Right lobe of liver (tissue), 6 donors: Measurements from ENCODE around the gene SFSWAP. TPM values are rescaled to one million over a fixed set of nuclear protein-coding genes. Genes with fewer than 3 reads are reported as not detected.

Experiments
- ATAC-seq, 4 donors: fragments of 200-7000 bp; cut with Tn5 transposase; one replicate each; pipeline ENCODE4 v1.9.1; 2020; ENCODE audit warnings: mild to moderate bottlenecking in 4 of 4, moderate library complexity in 4 of 4
- DNase-seq, 3 donors: peaks; one replicate each; pipeline ENCODE4 v3.0.0-alpha.2; 2020
- H3K27ac ChIP-seq, 3 donors: fragments of 200-600 bp; one replicate each; pipeline ENCODE4 v1.8.0; 2022
- H3K27me3 ChIP-seq, 2 donors: fragments of 200-600 bp; one replicate each; pipeline ENCODE4 v1.8.0; 2022
- H3K36me3 ChIP-seq, 4 donors: fragments of 200-600 bp; sonication (generic) in 1 of 4; one replicate each; pipeline versions ENCODE4 v1.5.1 to v1.8.0; 2017 to 2022; ENCODE audit warnings: control low read depth in 1 of 4
- H3K4me1 ChIP-seq, 4 donors: fragments of 200-600 bp; sonication (generic) in 1 of 4; one replicate each; pipeline versions ENCODE4 v1.5.1 to v1.8.0; 2017 to 2022; ENCODE audit warnings: control low read depth in 1 of 4
- H3K4me3 ChIP-seq, 3 donors: fragments of 200-600 bp; one replicate each; pipeline ENCODE4 v1.8.0; 2022
- H3K9me3 ChIP-seq, 4 donors: fragments of 200-600 bp; sonication (generic) in 1 of 4; one replicate each; pipeline versions ENCODE4 v1.5.1 to v1.8.0; 2017 to 2022; ENCODE audit warnings: control low read depth in 1 of 4
- CTCF ChIP-seq, 4 donors: fragments of 200-600 bp in 3 of 4; fragments of 450-650 bp in 1 of 4; IDR thresholded peaks; one replicate each; pipeline versions ENCODE4 v1.5.1 to v1.8.0; 2016 to 2022; ENCODE audit warnings: antibody characterized with exemption in 4 of 4, mild to moderate bottlenecking in 2 of 4
- POLR2A ChIP-seq: fragments of 450-650 bp; IDR thresholded peaks from one replicate; pipeline ENCODE4 v1.6.1; 2017; ENCODE audit warnings: antibody characterized with exemption, mild to moderate bottlenecking
- WGBS: methylation state at CpG from one replicate; pipeline ENCODE4 v1.1.6; 2018; ENCODE audit warnings: low coverage, low lambda C conversion rate; ENCODE audit not compliant: insufficient coverage; ENCODE audit errors: missing lambda C conversion rate; 5-methylcytosine and 5-hydroxymethylcytosine counted together
- intact Hi-C, 2 donors: fragments of 100-400 bp; cut with DNase I; formaldehyde crosslinking; loops; one replicate each; pipeline versions ENCODE4 v1.11.2 to v1.14.1; 2022
- total RNA-seq, 6 experiments: library from RNA; depleted of rRNA in 2 of 6; stranded (reverse); fragments of >200 nt in 2 of 6; fragmentation: NEBNext Ultra II Directional in 3 of 6; extraction: Animal tissue kit (Norgen Biotek cat#: 25700) in 3 of 6; gene quantifications; one replicate each; pipeline versions ENCODE4 v1.1.0 to v1.2.4, GENCODE V29; 2016 to 2023
- donor health status: DM: no; HTN: yes; CAD: no.
- donor health status: DM: no; HTN: no; CAD: no.
- donor health status: DM: no; HTN: no; CAD: no.
- donor health status: DM: no; HTN: yes; CAD: no.
- donor health status: DM: no; HTN: yes; CAD: no.

SFSWAP gene
- total RNA-seq, 6 experiments from 2014 or later = 9.8 to 20.2 (median 13.1) TPM

- Histone ChIP-seq H3K4me1 (peaks cover 0 to 10% (median 0%) of the 10 kb centered on the region in 4 donors), H3K36me3 (no peaks in the 10 kb centered on the region), H3K27me3 (peaks cover 0 to 1% of the 10 kb centered on the region in 2 donors), H3K4me3 (no peak overlapping the region), H3K27ac (no peak overlapping the region), H3K9me3 (no peaks in the 10 kb centered on the region)
- DNase-seq (no peak), ATAC-seq (no peak)
- TF ChIP-seq CTCF (IDR thresholded peaks at IDR 0.05) (no peak), POLR2A (no peak)
- 66% methylated on average over 3 of the region's 20 CpGs for WGBS
- intact Hi-C loops = no loop called here
Observed at GRCh38 chr12:131834798-131835615, 124.1 kb downstream of the SFSWAP start.

GRCh38 chr12:131835616-131836171 is 124.8 kb downstream of the SFSWAP start:
- ATAC-seq (no peak), DNase-seq (no peak)

GRCh38 chr12:131836193-131836592 is 125.3 kb downstream of the SFSWAP start:
- H3K36me3 ChIP-seq = no peaks in the 10 kb centered on the region
- H3K4me3 ChIP-seq = no peak overlapping the region
- H3K4me1 ChIP-seq = no peaks in the 10 kb centered on the region
- no peak for DNase-seq
- WGBS = 60% methylated on average over 1 of the region's 3 CpGs
- ATAC-seq = no peak
- no peaks in the 10 kb centered on the region for H3K27me3 ChIP-seq
- intact Hi-C loops = no loop called here
- H3K27ac ChIP-seq = no peak overlapping the region
- H3K9me3 ChIP-seq = no peaks in the 10 kb centered on the region
- TF ChIP-seq POLR2A (no peak), CTCF (IDR thresholded peaks at IDR 0.05) (peak in 3 of 4 donors; percentile 11 to 45 (median 35))

More at GRCh38 chr12:131835616-131836171, 124.8 kb downstream of the SFSWAP start:
- Histone ChIP-seq H3K4me1 (peaks cover 0 to 3% (median 0%) of the 10 kb centered on the region in 4 donors), H3K9me3 (no peaks in the 10 kb centered on the region), H3K27me3 (no peaks in the 10 kb centered on the region), H3K36me3 (no peaks in the 10 kb centered on the region), H3K4me3 (no peak overlapping the region), H3K27ac (no peak overlapping the region)
- no peak for TF ChIP-seq POLR2A
- TF ChIP-seq CTCF (IDR thresholded peaks at IDR 0.05) = no peak
- WGBS = no CpG with 5 or more reads among the region's 7 CpGs
- intact Hi-C loops = no loop called here

GRCh38 chr12:131836714-131837397 is 126.0 kb downstream of the SFSWAP start:
- Histone ChIP-seq H3K36me3 (no peaks in the 10 kb centered on the region), H3K27me3 (no peaks in the 10 kb centered on the region), H3K4me1 (no peaks in the 10 kb centered on the region), H3K27ac (no peak overlapping the region), H3K4me3 (no peak overlapping the region), H3K9me3 (no peaks in the 10 kb centered on the region)
- TF ChIP-seq POLR2A (no peak), CTCF (IDR thresholded peaks at IDR 0.05) (no peak)
- 58% methylated on average over 3 of the region's 13 CpGs for WGBS
- no peak for ATAC-seq
- no peak for DNase-seq
- intact Hi-C loops = no loop called here
